Measurements from ENCODE around the gene SLC30A1.

GRCh38 chr1:211613108-211613947, 34.4 kb upstream of the SLC30A1 start:
- TF ChIP-seq EZH2 (IDR thresholded peaks at IDR 0.05) (no peak), POLR2AphosphoS5 (IDR thresholded peaks at IDR 0.05; ENCODE audit: borderline replicate concordance, low read depth, low read length) (no peak), FOXP2 (optimal IDR thresholded peaks at IDR 0.05; ENCODE audit: control extremely low read depth, extremely low read length, insufficient read depth) (no peak)
